Right atrium auricular region (tissue), 2 donors: ENCODE measurements around the gene KLF6. TPM values are rescaled to one million over a fixed set of nuclear protein-coding genes. Genes with fewer than 3 reads are reported as not detected.
A peak's percentile ranks its signal among the peaks of the same experiment; 100 is the strongest.

Experiments
- DNase-seq: peaks from one replicate; pipeline ENCODE4 v3.0.0-alpha.2; 2019; ENCODE audit warnings: low spot score
- H3K27ac ChIP-seq, 2 donors: fragments of 200-600 bp; sonication (generic); 1 replicate in 1 of 2; 2 replicates in 1 of 2; pipeline ENCODE4 v1.5.1; 2016 to 2019
- H3K27me3 ChIP-seq, 2 donors: fragments of 200-600 bp; sonication (generic); one replicate each; pipeline versions ENCODE4 v1.5.1 to v1.6.0; 2017 to 2019
- H3K36me3 ChIP-seq: fragments of 200-600 bp; sonication (generic); one replicate; pipeline ENCODE4 v1.5.1; 2016
- H3K4me1 ChIP-seq, 2 donors: fragments of 200-600 bp; sonication (generic); one replicate each; pipeline versions ENCODE4 v1.5.1 to v1.6.0; 2017 to 2019
- H3K4me3 ChIP-seq, 2 donors: fragments of 200-600 bp; sonication (generic); 1 replicate in 1 of 2; 2 replicates in 1 of 2; pipeline ENCODE4 v1.5.1; 2017 to 2019; ENCODE audit warnings: mild to moderate bottlenecking in 1 of 2, moderate library complexity in 1 of 2
- H3K9me3 ChIP-seq, 2 donors: fragments of 200-600 bp; sonication (generic); one replicate each; pipeline ENCODE4 v1.5.1; 2019
- CTCF ChIP-seq, 2 donors: fragments of 200-600 bp; sonication (generic); IDR thresholded peaks; one replicate each; pipeline ENCODE4 v1.5.1; 2019; ENCODE audit warnings: antibody characterized with exemption in 2 of 2
- total RNA-seq, 2 donors: library from RNA; depleted of rRNA; stranded (reverse); fragments of >200 nt; gene quantifications; one replicate each; pipeline ENCODE4 v1.1.0, GENCODE V29; 2016

KLF6 gene
- total RNA-seq, 2 donors from 2014 or later: 29.1 to 44.7 TPM

- no peak for DNase-seq
- H3K36me3 ChIP-seq: no peaks in the 10 kb centered on the region
- no peak for TF ChIP-seq CTCF (IDR thresholded peaks at IDR 0.05)
- no peak overlapping the region for H3K4me3 ChIP-seq
- peaks cover 0 to 77% of the 10 kb centered on the region in 2 donors for H3K4me1 ChIP-seq
- peak overlapping the region; percentile 83 to 96 for H3K27ac ChIP-seq
- H3K27me3 ChIP-seq: no peaks in the 10 kb centered on the region
- H3K9me3 ChIP-seq: no peaks in the 10 kb centered on the region
Measured at GRCh38 chr10:3805201-3805790, 20.3 kb upstream of the KLF6 start.

GRCh38 chr10:3803927-3804741 lies 19.1 kb upstream of the KLF6 start:
- Histone ChIP-seq H3K27ac (peak overlapping the region; percentile 83 to 96), H3K36me3 (no peaks in the 10 kb centered on the region), H3K9me3 (no peaks in the 10 kb centered on the region), H3K4me1 (peaks cover 0 to 66% of the 10 kb centered on the region in 2 donors), H3K4me3 (no peak overlapping the region), H3K27me3 (no peaks in the 10 kb centered on the region)
- DNase-seq: no peak
- TF ChIP-seq CTCF (IDR thresholded peaks at IDR 0.05): no peak

GRCh38 chr10:3803295-3803926 lies 18.4 kb upstream of the KLF6 start:
- Histone ChIP-seq H3K36me3 (no peaks in the 10 kb centered on the region), H3K4me1 (peaks cover 0 to 59% of the 10 kb centered on the region in 2 donors), H3K27ac (peak overlapping the region; percentile 83 to 96), H3K4me3 (no peak overlapping the region), H3K27me3 (no peaks in the 10 kb centered on the region), H3K9me3 (no peaks in the 10 kb centered on the region)
- DNase-seq: no peak
- TF ChIP-seq CTCF (IDR thresholded peaks at IDR 0.05): no peak

- DNase-seq: no peak
- Histone ChIP-seq H3K27me3 (no peaks in the 10 kb centered on the region), H3K36me3 (no peaks in the 10 kb centered on the region), H3K4me1 (peaks cover 0 to 52% of the 10 kb centered on the region in 2 donors), H3K4me3 (no peak overlapping the region), H3K27ac (peak overlapping the region; percentile 83 to 96), H3K9me3 (no peaks in the 10 kb centered on the region)
- no peak for TF ChIP-seq CTCF (IDR thresholded peaks at IDR 0.05)
Measured at GRCh38 chr10:3802526-3803265, 17.7 kb upstream of the KLF6 start.

- Histone ChIP-seq H3K27ac (peak overlapping the region; percentile 67 to 83), H3K4me1 (peaks cover 0 to 41% of the 10 kb centered on the region in 2 donors), H3K9me3 (no peaks in the 10 kb centered on the region), H3K36me3 (no peaks in the 10 kb centered on the region), H3K27me3 (no peaks in the 10 kb centered on the region), H3K4me3 (no peak overlapping the region)
- TF ChIP-seq CTCF (IDR thresholded peaks at IDR 0.05): no peak
- no peak for DNase-seq
Measured at GRCh38 chr10:3801558-3802192, 16.7 kb upstream of the KLF6 start.
